IMR-90 (cell line): Measurements from ENCODE around the gene NCOA5. TPM values are rescaled to one million over a fixed set of nuclear protein-coding genes. Genes with fewer than 3 reads are reported as not detected.

Experiments used
- ATAC-seq: fragments of 200-7000 bp; cut with Tn5 transposase; 2 replicates; pipeline ENCODE4 v1.9.1; 2020; ENCODE audit warnings: low read depth, mild to moderate bottlenecking, moderate library complexity
- BruUV-seq: library from RNA; stranded (reverse); fragments of 400-500 nt; replicated peaks from 2 replicates; lab custom pipeline; 2021; lab: Mats Ljungman, UMichigan
- CTCF ChIA-PET: fragments of 300-600 bp; formaldehyde crosslinking; extraction: SDS; loops from one replicate; lab custom pipeline; 2021; ENCODE audit warnings: antibody characterized with exemption; lab: Yijun Ruan, JAX
- POLR2A ChIA-PET: fragments of 300-600 bp; sonication (Branson Sonifier 250); formaldehyde crosslinking; loops from one replicate; lab custom pipeline; 2022; ENCODE audit warnings: antibody characterized with exemption; ENCODE audit not compliant: unreplicated experiment; lab: Charles Lee
- DNase-seq: peaks from one replicate; pipeline ENCODE4 v3.0.0; 2013
- H2AFZ ChIP-seq: replicated peaks from 2 replicates; pipeline ENCODE3; 2013; ENCODE audit warnings: low read length, mild to moderate bottlenecking; ENCODE audit not compliant: poor library complexity
- H2AK5ac ChIP-seq: 2 replicates; pipeline ENCODE4 v1.6.1; 2013; ENCODE audit warnings: low read depth, low read length, inconsistent platforms
- H2AK9ac ChIP-seq: replicated peaks from 2 replicates; pipeline ENCODE3; 2013; ENCODE audit warnings: mild to moderate bottlenecking, low read depth, low read length, moderate library complexity; ENCODE audit not compliant: poor library complexity
- H2BK120ac ChIP-seq: 2 replicates; pipeline ENCODE4 v1.6.1; 2013; ENCODE audit warnings: low read depth, low read length, inconsistent platforms
- H2BK15ac ChIP-seq: 3 replicates; pipeline ENCODE4 v1.6.1; 2013; ENCODE audit warnings: low read depth, low read length, inconsistent platforms
- H2BK20ac ChIP-seq: 2 replicates; pipeline ENCODE4 v1.6.1; 2013; ENCODE audit warnings: low read depth, mild to moderate bottlenecking, inconsistent platforms, low read length, moderate library complexity
- H2BK5ac ChIP-seq: 2 replicates; pipeline ENCODE4 v1.6.1; 2013; ENCODE audit warnings: mild to moderate bottlenecking, low read depth, low read length, inconsistent platforms; ENCODE audit not compliant: poor library complexity, severe bottlenecking
- H3K14ac ChIP-seq: replicated peaks from 2 replicates; pipeline ENCODE4 v1.6.1; 2013; ENCODE audit warnings: low read depth, low read length, inconsistent platforms
- H3K18ac ChIP-seq: 2 replicates; pipeline ENCODE4 v1.6.1; 2013; ENCODE audit warnings: low read depth, low read length, control low read depth
- H3K23ac ChIP-seq: 2 replicates; pipeline ENCODE4 v1.6.1; 2013; ENCODE audit warnings: low read depth, low read length, inconsistent platforms
- H3K27ac ChIP-seq: 2 replicates; pipeline ENCODE4 v1.5.1; 2013; ENCODE audit warnings: mild to moderate bottlenecking, control low read depth, low read length; ENCODE audit not compliant: insufficient read depth
- H3K27me3 ChIP-seq: 2 replicates; pipeline ENCODE4 v1.6.1; 2013; ENCODE audit warnings: low read length; ENCODE audit not compliant: control insufficient read depth, insufficient read depth
- H3K36me3 ChIP-seq: 2 replicates; pipeline ENCODE4 v1.6.1; 2013; ENCODE audit warnings: low read length, mixed read lengths; ENCODE audit not compliant: control insufficient read depth, insufficient read depth
- H3K4ac ChIP-seq: 2 replicates; pipeline ENCODE4 v1.6.1; 2013; ENCODE audit warnings: low read depth, low read length, inconsistent platforms
- H3K4me1 ChIP-seq: 2 replicates; pipeline ENCODE4 v1.6.1; 2013; ENCODE audit warnings: low read length, mixed read lengths; ENCODE audit not compliant: control insufficient read depth, insufficient read depth
- H3K4me2 ChIP-seq: 2 replicates; pipeline ENCODE4 v1.6.1; 2013; ENCODE audit warnings: low read depth, mild to moderate bottlenecking, control low read depth, low read length, moderate library complexity
- H3K4me3 ChIP-seq: 2 replicates; pipeline ENCODE4 v1.5.1; 2013; ENCODE audit warnings: low read depth, mild to moderate bottlenecking, control low read depth, low read length, moderate library complexity; ENCODE audit not compliant: insufficient read depth
- H3K56ac ChIP-seq: 2 replicates; pipeline ENCODE4 v1.6.1; 2013; ENCODE audit warnings: low read length, inconsistent platforms; ENCODE audit not compliant: insufficient read depth; ENCODE audit errors: extremely low read depth
- H3K79me1 ChIP-seq, 2 experiments: 2 replicates each; pipeline ENCODE4 v1.6.1; 2013; ENCODE audit warnings: low read length in 2 of 2, inconsistent platforms in 1 of 2, low read depth in 1 of 2
- H3K9ac ChIP-seq: 2 replicates; pipeline ENCODE4 v1.6.1; 2013; ENCODE audit warnings: low read depth, low read length, control low read depth
- H3K9me1 ChIP-seq: 2 replicates; pipeline ENCODE4 v1.6.1; 2013; ENCODE audit warnings: low read length, inconsistent platforms; ENCODE audit not compliant: insufficient read depth
- H3K9me3 ChIP-seq: 2 replicates; pipeline ENCODE4 v1.6.1; 2013; ENCODE audit warnings: low read length; ENCODE audit not compliant: control insufficient read depth, insufficient read depth
- H4K20me1 ChIP-seq: 2 replicates; pipeline ENCODE4 v1.6.1; 2013; ENCODE audit warnings: low read length, inconsistent platforms; ENCODE audit not compliant: insufficient read depth
- H4K5ac ChIP-seq: 2 replicates; pipeline ENCODE4 v1.6.1; 2013; ENCODE audit warnings: mild to moderate bottlenecking, low read depth, low read length, control low read depth
- H4K8ac ChIP-seq, 2 experiments: 2 replicates each; pipeline ENCODE4 v1.6.1; 2013; ENCODE audit warnings: low read depth in 2 of 2, low read length in 2 of 2, control low read depth in 1 of 2, inconsistent platforms in 1 of 2
- H4K91ac ChIP-seq: 2 replicates; pipeline ENCODE4 v1.6.1; 2013; ENCODE audit warnings: low read depth, low read length, inconsistent platforms; ENCODE audit not compliant: insufficient read depth
- CEBPB ChIP-seq: IDR thresholded peaks from 2 replicates; pipeline ENCODE4 v1.6.1; 2012; ENCODE audit warnings: low read depth, low read length, improper control_type of control experiment
- CHD1 ChIP-seq: IDR thresholded peaks from 2 replicates; pipeline ENCODE4 v1.6.1; 2012; ENCODE audit warnings: low read depth, low read length, improper control_type of control experiment
- FOS ChIP-seq: fragments of 150-350 bp; IDR thresholded peaks from 2 replicates; pipeline ENCODE4 v1.6.1; 2016; ENCODE audit warnings: low read depth, low read length
- MAFK ChIP-seq: IDR thresholded peaks from 2 replicates; pipeline ENCODE4 v1.6.1; 2012; ENCODE audit warnings: low read depth, low read length, improper control_type of control experiment
- MAZ ChIP-seq: IDR thresholded peaks from 2 replicates; pipeline ENCODE4 v1.6.1; 2012; ENCODE audit warnings: low read depth, mild to moderate bottlenecking, low read length, improper control_type of control experiment, moderate library complexity, borderline replicate concordance
- MXI1 ChIP-seq: IDR thresholded peaks from 2 replicates; pipeline ENCODE4 v1.6.1; 2012; ENCODE audit warnings: low read depth, mild to moderate bottlenecking, low read length, moderate library complexity, borderline replicate concordance
- NFE2L2 ChIP-seq: fragments of 150-350 bp; IDR thresholded peaks from 2 replicates; pipeline ENCODE4 v1.6.1; 2016; ENCODE audit warnings: low read depth, mild to moderate bottlenecking, low read length
- RAD21 ChIP-seq: IDR thresholded peaks from 2 replicates; pipeline ENCODE4 v1.6.1; 2012; ENCODE audit warnings: low read length, improper control_type of control experiment
- RCOR1 ChIP-seq: IDR thresholded peaks from 2 replicates; pipeline ENCODE4 v1.6.1; 2012; ENCODE audit warnings: mild to moderate bottlenecking, low read length, improper control_type of control experiment; ENCODE audit not compliant: insufficient replicate concordance
- RFX5 ChIP-seq: IDR thresholded peaks from 2 replicates; pipeline ENCODE4 v1.8.0; 2012; ENCODE audit warnings: low read depth, mild to moderate bottlenecking, low read length, moderate library complexity
- SMC3 ChIP-seq: fragments of 150-350 bp; IDR thresholded peaks from 2 replicates; pipeline ENCODE4 v1.6.1; 2016; ENCODE audit warnings: low read depth, mild to moderate bottlenecking, antibody characterized with exemption, low read length, moderate library complexity
- WGBS, 2 experiments: methylation state at CpG; one replicate each; pipeline versions ENCODE4 v1.1.5 to v1.1.7; 2013; ENCODE audit warnings: missing lambda C conversion rate in 2 of 2; ENCODE audit not compliant: insufficient read length in 1 of 2; ENCODE audit errors: extremely low coverage in 2 of 2; 5-methylcytosine and 5-hydroxymethylcytosine counted together
- dilution Hi-C: fragments of 300-500 bp; cut with HindIII; formaldehyde crosslinking; loops from one replicate; pipeline ENCODE4 v1.14.3; 2018; ENCODE audit warnings: low sequenced_read_pairs; ENCODE audit not compliant: unreplicated experiment
- in situ Hi-C: fragments of 300-500 bp; cut with MboI; formaldehyde crosslinking; loops from 3 replicates; pipeline ENCODE4 v1.14.3; 2019; ENCODE audit warnings: low sequenced_read_pairs, inconsistent platforms, mixed read lengths
- intact Hi-C: fragments of 100-400 bp; cut with micrococcal nuclease; formaldehyde crosslinking; loops from 2 replicates; pipeline ENCODE4 v1.10.0; 2022
- polyA plus RNA-seq, 3 experiments: library from polyadenylated mRNA; depleted of rRNA; stranded (reverse); fragments of >200 nt; gene quantifications; 2 replicates each; pipeline ENCODE4 v1.2.3, GENCODE V29; 2012; ENCODE audit warnings: low replicate concordance in 1 of 3
- total RNA-seq: library from RNA; depleted of rRNA; stranded (reverse); fragments of >200 nt; gene quantifications from 2 replicates; pipeline ENCODE4 v1.2.3, GENCODE V29; 2012
- TF ChIP-seq, protein P1 (sequence below): fragments of 150-350 bp; IDR thresholded peaks from 2 replicates; pipeline ENCODE4 v1.6.1; 2017; ENCODE audit warnings: mild to moderate bottlenecking, antibody characterized with exemption, low read length, low read depth
- TF ChIP-seq, protein P2 (sequence below): fragments of 150-350 bp; IDR thresholded peaks from 2 replicates; pipeline ENCODE4 v1.6.1; 2016; ENCODE audit warnings: low read depth, mild to moderate bottlenecking, low read length, moderate library complexity, borderline replicate concordance
- TF ChIP-seq, protein P3 (sequence below): conservative IDR thresholded peaks from 2 replicates; pipeline ENCODE4 v1.5.1; 2012; ENCODE audit warnings: mild to moderate bottlenecking, low read depth, low read length, improper control_type of control experiment

Gene NCOA5
- total and polyA plus RNA-seq, 2 of the 4 experiments (the other 2 are of a cell fraction) = 17.4 to 20.6 TPM

DNA sequence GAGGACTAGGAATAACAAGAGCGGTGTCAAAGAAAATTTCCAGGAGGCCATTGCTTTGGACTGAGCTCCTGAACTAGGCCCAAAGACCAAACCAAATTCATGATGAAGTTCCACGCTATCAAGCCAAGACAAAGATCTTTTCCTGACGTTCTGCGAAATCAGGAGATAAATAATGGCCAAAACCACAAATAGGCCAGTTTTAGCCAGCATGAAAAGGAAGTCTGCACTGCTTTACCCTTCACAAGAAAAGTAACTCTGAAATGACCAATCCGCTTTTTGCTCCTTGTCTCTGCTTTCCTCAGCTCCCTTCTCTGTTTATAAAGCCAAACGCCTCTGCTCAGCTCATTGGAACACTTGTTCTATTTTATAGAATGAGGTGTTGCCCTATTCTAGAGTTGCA lies 6.7 kb downstream of the NCOA5 start:
- no peak for DNase-seq
- H4K8ac ChIP-seq = no peak overlapping the region
- no peak for ATAC-seq
- ChIA-PET POLR2A (interaction anchor here (0.7 kb wide), 1 partner anchor 56 kb away, joined by 3 read pairs; no protein-coding TSS in a partner anchor), CTCF (no interaction called here)
- no peak overlapping the region for H4K5ac ChIP-seq
- no TSS peak for BruUV-seq
- H2BK20ac ChIP-seq = no peak overlapping the region
- peaks cover 76% of the 10 kb centered on the region for H4K20me1 ChIP-seq
- no peaks in the 10 kb centered on the region for H3K27me3 ChIP-seq
- H3K18ac ChIP-seq = no peak overlapping the region
- TF ChIP-seq RAD21 (no peak), CEBPB (no peak), NFE2L2 (no peak), RFX5 (no peak), RCOR1 (no peak), CHD1 (no peak), MAFK (no peak), FOS (no peak), MXI1 (no peak), MAZ (no peak), SMC3 (no peak)
- TF ChIP-seq, protein P1, sequence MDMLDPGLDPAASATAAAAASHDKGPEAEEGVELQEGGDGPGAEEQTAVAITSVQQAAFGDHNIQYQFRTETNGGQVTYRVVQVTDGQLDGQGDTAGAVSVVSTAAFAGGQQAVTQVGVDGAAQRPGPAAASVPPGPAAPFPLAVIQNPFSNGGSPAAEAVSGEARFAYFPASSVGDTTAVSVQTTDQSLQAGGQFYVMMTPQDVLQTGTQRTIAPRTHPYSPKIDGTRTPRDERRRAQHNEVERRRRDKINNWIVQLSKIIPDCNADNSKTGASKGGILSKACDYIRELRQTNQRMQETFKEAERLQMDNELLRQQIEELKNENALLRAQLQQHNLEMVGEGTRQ = no peak
- TF ChIP-seq, protein P2, sequence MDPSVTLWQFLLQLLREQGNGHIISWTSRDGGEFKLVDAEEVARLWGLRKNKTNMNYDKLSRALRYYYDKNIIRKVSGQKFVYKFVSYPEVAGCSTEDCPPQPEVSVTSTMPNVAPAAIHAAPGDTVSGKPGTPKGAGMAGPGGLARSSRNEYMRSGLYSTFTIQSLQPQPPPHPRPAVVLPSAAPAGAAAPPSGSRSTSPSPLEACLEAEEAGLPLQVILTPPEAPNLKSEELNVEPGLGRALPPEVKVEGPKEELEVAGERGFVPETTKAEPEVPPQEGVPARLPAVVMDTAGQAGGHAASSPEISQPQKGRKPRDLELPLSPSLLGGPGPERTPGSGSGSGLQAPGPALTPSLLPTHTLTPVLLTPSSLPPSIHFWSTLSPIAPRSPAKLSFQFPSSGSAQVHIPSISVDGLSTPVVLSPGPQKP = no peak
- TF ChIP-seq, protein P3, sequence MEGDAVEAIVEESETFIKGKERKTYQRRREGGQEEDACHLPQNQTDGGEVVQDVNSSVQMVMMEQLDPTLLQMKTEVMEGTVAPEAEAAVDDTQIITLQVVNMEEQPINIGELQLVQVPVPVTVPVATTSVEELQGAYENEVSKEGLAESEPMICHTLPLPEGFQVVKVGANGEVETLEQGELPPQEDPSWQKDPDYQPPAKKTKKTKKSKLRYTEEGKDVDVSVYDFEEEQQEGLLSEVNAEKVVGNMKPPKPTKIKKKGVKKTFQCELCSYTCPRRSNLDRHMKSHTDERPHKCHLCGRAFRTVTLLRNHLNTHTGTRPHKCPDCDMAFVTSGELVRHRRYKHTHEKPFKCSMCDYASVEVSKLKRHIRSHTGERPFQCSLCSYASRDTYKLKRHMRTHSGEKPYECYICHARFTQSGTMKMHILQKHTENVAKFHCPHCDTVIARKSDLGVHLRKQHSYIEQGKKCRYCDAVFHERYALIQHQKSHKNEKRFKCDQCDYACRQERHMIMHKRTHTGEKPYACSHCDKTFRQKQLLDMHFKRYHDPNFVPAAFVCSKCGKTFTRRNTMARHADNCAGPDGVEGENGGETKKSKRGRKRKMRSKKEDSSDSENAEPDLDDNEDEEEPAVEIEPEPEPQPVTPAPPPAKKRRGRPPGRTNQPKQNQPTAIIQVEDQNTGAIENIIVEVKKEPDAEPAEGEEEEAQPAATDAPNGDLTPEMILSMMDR = no peak
- intact Hi-C loops (loop anchor here (10.0 kb wide), 1 partner anchor 308 kb away; no protein-coding TSS in a partner anchor), dilution Hi-C loops (no loop called here), in situ Hi-C loops (no loop called here)
- peaks cover 14% of the 10 kb centered on the region; the same call in 1 of the 2 replicates for H3K9me1 ChIP-seq
- H3K56ac ChIP-seq = no peak overlapping the region
- H2BK120ac ChIP-seq = no peak overlapping the region
- no peaks in the 10 kb centered on the region for H3K9me3 ChIP-seq
- H3K4me3 ChIP-seq = no peak overlapping the region
- no peak overlapping the region for H2BK15ac ChIP-seq
- H3K4ac ChIP-seq = no peak overlapping the region
- H3K4me2 ChIP-seq = no peak overlapping the region
- 100% methylated on average over 2 of the region's 6 CpGs; no CpG with 5 or more reads in 1 of the 2 experiments for WGBS, 2 experiments
- no peak overlapping the region for H4K91ac ChIP-seq
- H2AK5ac ChIP-seq = no peak overlapping the region
- no peak overlapping the region for H2AFZ ChIP-seq
- no peak overlapping the region for H3K9ac ChIP-seq
- no peak overlapping the region for H2AK9ac ChIP-seq
- H3K4me1 ChIP-seq = peaks cover 7% of the 10 kb centered on the region
- no peak overlapping the region for H3K27ac ChIP-seq
- H3K23ac ChIP-seq = no peak overlapping the region
- no peak overlapping the region for H3K14ac ChIP-seq
- no peak overlapping the region for H2BK5ac ChIP-seq
- peaks cover 29 to 58% of the 10 kb centered on the region in 2 experiments for H3K79me1 ChIP-seq
- peaks cover 5% of the 10 kb centered on the region for H3K36me3 ChIP-seq
